ENCODE results near the gene SORCS2.

SORCS2 gene

GRCh38 chr4:7384003-7384928 is 191.9 kb downstream of the SORCS2 start:
- no peak for TF ChIP-seq FOXM1 (IDR thresholded peaks at IDR 0.05; ENCODE audit: borderline replicate concordance, low read depth)
- no peak for TF ChIP-seq YY1 (IDR thresholded peaks at IDR 0.05; ENCODE audit: low read depth)
- no peak for TF ChIP-seq CEBPB (IDR thresholded peaks at IDR 0.05)
- no peak for TF ChIP-seq EP300 (IDR thresholded peaks at IDR 0.05; ENCODE audit: borderline replicate concordance)
- TF ChIP-seq RAD21 (IDR thresholded peaks at IDR 0.05; ENCODE audit: low read depth) = no peak
- no peak for TF ChIP-seq TEAD4 (IDR thresholded peaks at IDR 0.05)
- no peak for TF ChIP-seq TCF12 (IDR thresholded peaks at IDR 0.05; ENCODE audit: low read depth)
- TF ChIP-seq NFIC (IDR thresholded peaks at IDR 0.05) = no peak
- TF ChIP-seq USF1 (IDR thresholded peaks at IDR 0.05) = no peak
- TF ChIP-seq TAF1 (IDR thresholded peaks at IDR 0.05; ENCODE audit: low read depth) = no peak
- no peak for TF ChIP-seq CREB1 (IDR thresholded peaks at IDR 0.05; ENCODE audit: low read depth)
- no peak for TF ChIP-seq EGR1 (IDR thresholded peaks at IDR 0.05)
- no peak for TF ChIP-seq REST (IDR thresholded peaks at IDR 0.05; ENCODE audit: low read depth)
- no peak for TF ChIP-seq MAX (IDR thresholded peaks at IDR 0.05)
- TF ChIP-seq ZBTB7A (IDR thresholded peaks at IDR 0.05; ENCODE audit: low read depth) = no peak

- no peak for TF ChIP-seq FOXM1 (IDR thresholded peaks at IDR 0.05; ENCODE audit: borderline replicate concordance, low read depth)
- TF ChIP-seq NFIC (IDR thresholded peaks at IDR 0.05) = no peak
- no peak for TF ChIP-seq TAF1 (IDR thresholded peaks at IDR 0.05; ENCODE audit: low read depth)
- no peak for TF ChIP-seq ZBTB7A (IDR thresholded peaks at IDR 0.05; ENCODE audit: low read depth)
- TF ChIP-seq TEAD4 (IDR thresholded peaks at IDR 0.05) = no peak
- no peak for TF ChIP-seq TCF12 (IDR thresholded peaks at IDR 0.05; ENCODE audit: low read depth)
- no peak for TF ChIP-seq EGR1 (IDR thresholded peaks at IDR 0.05)
- TF ChIP-seq MAX (IDR thresholded peaks at IDR 0.05) = no peak
- no peak for TF ChIP-seq YY1 (IDR thresholded peaks at IDR 0.05; ENCODE audit: low read depth)
- TF ChIP-seq EP300 (IDR thresholded peaks at IDR 0.05; ENCODE audit: borderline replicate concordance) = no peak
- no peak for TF ChIP-seq CEBPB (IDR thresholded peaks at IDR 0.05)
- TF ChIP-seq CREB1 (IDR thresholded peaks at IDR 0.05; ENCODE audit: low read depth) = no peak
- TF ChIP-seq USF1 (IDR thresholded peaks at IDR 0.05) = no peak
- no peak for TF ChIP-seq RAD21 (IDR thresholded peaks at IDR 0.05; ENCODE audit: low read depth)
- no peak for TF ChIP-seq REST (IDR thresholded peaks at IDR 0.05; ENCODE audit: low read depth)
Measured at GRCh38 chr4:7384929-7385890, 192.9 kb downstream of the SORCS2 start.

GRCh38 chr4:7387925-7388324 is 195.6 kb downstream of the SORCS2 start:
- TF ChIP-seq ZBTB7A (IDR thresholded peaks at IDR 0.05; ENCODE audit: low read depth) (no peak), TEAD4 (IDR thresholded peaks at IDR 0.05) (no peak), CEBPB (IDR thresholded peaks at IDR 0.05) (no peak), MAX (IDR thresholded peaks at IDR 0.05) (no peak), FOXM1 (IDR thresholded peaks at IDR 0.05; ENCODE audit: borderline replicate concordance, low read depth) (no peak), USF1 (IDR thresholded peaks at IDR 0.05) (no peak), REST (IDR thresholded peaks at IDR 0.05; ENCODE audit: low read depth) (no peak), EP300 (IDR thresholded peaks at IDR 0.05; ENCODE audit: borderline replicate concordance) (no peak), NFIC (IDR thresholded peaks at IDR 0.05) (no peak), TCF12 (IDR thresholded peaks at IDR 0.05; ENCODE audit: low read depth) (no peak), YY1 (IDR thresholded peaks at IDR 0.05; ENCODE audit: low read depth) (no peak)

Measured in Ishikawa (cell line).